ENCODE results near the gene CPNE9.

DNA sequence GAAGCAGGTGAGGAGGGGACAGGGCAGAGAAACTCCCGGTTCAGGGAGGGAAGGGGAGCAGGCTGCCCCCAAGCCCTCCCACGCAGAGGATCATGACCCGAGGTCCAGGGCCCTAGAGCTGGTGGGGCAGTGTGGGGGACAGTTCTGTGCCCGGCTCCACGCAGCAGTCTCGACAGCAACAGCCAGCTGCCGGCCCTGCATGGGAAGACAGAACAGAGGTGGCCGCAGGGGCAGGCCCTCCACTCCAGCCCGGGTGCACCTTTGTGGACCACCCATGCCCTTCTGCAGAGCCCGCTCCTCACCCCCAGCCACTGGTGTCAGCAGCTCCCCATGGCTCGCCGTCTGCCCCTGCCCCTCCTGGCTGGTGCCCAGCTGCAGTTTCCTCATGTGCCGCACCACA is 53.8 kb downstream of the CPNE9 start:
- TF ChIP-seq ZNF883 (CRISPR knock-in tag; IDR thresholded peaks at IDR 0.05; ENCODE audit: not compliant biosample characterization) (no peak), ZNF670 (CRISPR knock-in tag; IDR thresholded peaks at IDR 0.05; ENCODE audit: borderline replicate concordance) (no peak), CHCHD3 (CRISPR knock-in tag; IDR thresholded peaks at IDR 0.05) (no peak), YY1 (IDR thresholded peaks at IDR 0.05; ENCODE audit: insufficient read depth, insufficient replicate concordance, low read depth, low read length) (no peak), ZMAT5 (CRISPR knock-in tag; IDR thresholded peaks at IDR 0.05; ENCODE audit: borderline replicate concordance, low read depth) (no peak), MLX (CRISPR knock-in tag; IDR thresholded peaks at IDR 0.05) (no peak), TARDBP (CRISPR knock-in tag; IDR thresholded peaks at IDR 0.05) (no peak), BCL3 (CRISPR knock-in tag; IDR thresholded peaks at IDR 0.05) (no peak), ZSCAN29 (CRISPR knock-in tag; conservative IDR thresholded peaks at IDR 0.05) (no peak), RAD21 (CRISPR knock-in tag; IDR thresholded peaks at IDR 0.05) (no peak)
- TF ChIP-seq, protein P1, sequence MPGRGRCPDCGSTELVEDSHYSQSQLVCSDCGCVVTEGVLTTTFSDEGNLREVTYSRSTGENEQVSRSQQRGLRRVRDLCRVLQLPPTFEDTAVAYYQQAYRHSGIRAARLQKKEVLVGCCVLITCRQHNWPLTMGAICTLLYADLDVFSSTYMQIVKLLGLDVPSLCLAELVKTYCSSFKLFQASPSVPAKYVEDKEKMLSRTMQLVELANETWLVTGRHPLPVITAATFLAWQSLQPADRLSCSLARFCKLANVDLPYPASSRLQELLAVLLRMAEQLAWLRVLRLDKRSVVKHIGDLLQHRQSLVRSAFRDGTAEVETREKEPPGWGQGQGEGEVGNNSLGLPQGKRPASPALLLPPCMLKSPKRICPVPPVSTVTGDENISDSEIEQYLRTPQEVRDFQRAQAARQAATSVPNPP (CRISPR knock-in tag; IDR thresholded peaks at IDR 0.05) = no peak

All from HepG2 (cell line).